GM19328 (cell line): ENCODE measurements around the gene EEPD1.
A peak's percentile ranks its signal among the peaks of the same experiment; 100 is the strongest.
"Not testable (repeated sequence)": the region's sequence is repeated elsewhere in the genome, so short reads cannot be mapped to it uniquely, and the experiment has no call there.

Experiments used
- ATAC-seq: cut with Tn5 transposase; IDR thresholded peaks from one replicate; pipeline ENCODE4 v1.9.1; 2021; ENCODE audit warnings: mild to moderate bottlenecking, moderate library complexity; ENCODE audit not compliant: unreplicated experiment

EEPD1 gene

GRCh38 chr7:36128448-36129047 is 24.5 kb upstream of the EEPD1 start:
- no peak for ATAC-seq

- ATAC-seq, result no peak
These were observed 24.0 kb upstream of the EEPD1 start for GRCh38 chr7:36129048-36129534.

GRCh38 chr7:36130236-36130945 is 22.7 kb upstream of the EEPD1 start:
- ATAC-seq, result no peak

- ATAC-seq, result no peak
These were observed 22.0 kb upstream of the EEPD1 start for GRCh38 chr7:36131026-36131425.

DNA sequence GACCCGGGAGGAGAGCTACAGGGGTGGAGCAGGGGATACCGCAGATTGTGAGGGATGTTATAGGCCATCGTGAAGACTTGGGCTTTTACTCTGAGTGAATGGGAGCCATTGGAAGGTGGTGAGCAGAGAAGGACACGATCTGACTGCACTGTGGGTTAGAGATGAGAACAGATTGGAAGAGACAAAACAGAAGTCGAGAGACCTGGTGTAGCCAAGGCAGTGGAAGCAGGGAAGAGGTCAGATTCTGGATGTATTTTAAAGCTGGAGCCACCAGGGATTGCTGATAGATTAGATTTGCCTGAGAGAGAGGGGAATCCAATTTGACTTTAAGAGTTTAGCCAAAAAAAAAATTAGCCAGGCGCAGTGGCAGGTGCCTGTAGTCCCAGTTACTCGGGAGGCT is 21.6 kb upstream of the EEPD1 start:
- ATAC-seq, result no peak

- ATAC-seq, result no peak
These were observed 21.0 kb upstream of the EEPD1 start for GRCh38 chr7:36132012-36132411.

DNA sequence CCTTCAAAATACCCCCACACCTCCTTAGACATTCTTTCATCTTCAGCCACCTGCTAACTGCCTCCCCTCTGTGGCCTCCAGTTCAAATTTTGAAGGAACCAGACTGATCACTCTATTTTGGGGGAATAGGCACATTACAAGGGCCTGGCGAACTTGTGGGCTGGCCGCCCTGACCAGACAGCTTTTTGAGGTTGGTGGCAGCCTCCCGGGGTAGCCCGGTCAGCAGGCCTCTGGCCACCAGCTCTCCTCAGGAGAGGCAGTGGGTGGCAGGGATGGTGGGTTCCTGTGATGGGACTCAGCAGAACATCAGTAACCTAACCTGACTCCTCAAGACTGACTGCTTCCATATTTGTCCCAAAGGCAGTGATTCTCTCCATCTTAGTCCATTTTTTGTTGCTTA is 17.4 kb upstream of the EEPD1 start:
- no peak for ATAC-seq

DNA sequence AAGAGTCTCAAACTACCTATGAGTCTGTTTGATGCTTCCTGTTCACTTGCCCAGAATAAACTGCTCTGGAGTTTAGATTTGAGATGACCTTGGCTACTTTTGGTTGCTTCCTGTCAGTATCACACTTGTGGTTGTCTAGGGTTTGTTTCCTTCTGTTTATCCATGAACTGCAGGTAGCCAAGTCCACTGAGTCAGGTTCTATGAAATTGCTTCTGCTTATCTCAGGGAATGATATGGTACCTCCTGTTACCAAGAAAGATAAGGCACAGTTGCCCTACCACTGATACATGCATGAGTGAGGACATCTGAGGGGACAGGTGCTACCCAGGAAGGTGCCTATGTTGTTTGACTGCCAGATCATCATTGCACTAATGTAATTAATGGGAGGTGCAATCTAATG is 15.8 kb upstream of the EEPD1 start:
- no peak for ATAC-seq

GRCh38 chr7:36137754-36138153 is 15.3 kb upstream of the EEPD1 start:
- ATAC-seq, result no peak

DNA sequence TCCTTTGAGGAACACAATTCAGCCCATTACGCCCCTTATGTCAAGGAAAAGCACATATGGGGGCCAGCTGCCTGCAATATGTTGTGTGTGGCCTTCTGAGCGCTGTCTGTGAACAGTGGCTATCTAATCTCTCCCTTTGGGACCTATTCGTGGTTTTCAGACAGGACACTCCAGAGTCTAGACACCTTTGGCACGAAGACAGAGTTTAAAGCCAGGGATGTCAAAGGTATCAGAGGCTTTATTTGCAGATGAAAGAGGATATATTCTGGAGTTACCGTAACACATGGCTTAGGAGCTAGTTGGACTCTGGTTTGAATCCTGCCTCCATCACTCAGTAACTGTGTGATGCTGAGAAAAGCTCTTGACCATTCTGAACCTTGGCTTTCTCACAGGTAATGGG is 14.8 kb upstream of the EEPD1 start:
- no peak for ATAC-seq

DNA sequence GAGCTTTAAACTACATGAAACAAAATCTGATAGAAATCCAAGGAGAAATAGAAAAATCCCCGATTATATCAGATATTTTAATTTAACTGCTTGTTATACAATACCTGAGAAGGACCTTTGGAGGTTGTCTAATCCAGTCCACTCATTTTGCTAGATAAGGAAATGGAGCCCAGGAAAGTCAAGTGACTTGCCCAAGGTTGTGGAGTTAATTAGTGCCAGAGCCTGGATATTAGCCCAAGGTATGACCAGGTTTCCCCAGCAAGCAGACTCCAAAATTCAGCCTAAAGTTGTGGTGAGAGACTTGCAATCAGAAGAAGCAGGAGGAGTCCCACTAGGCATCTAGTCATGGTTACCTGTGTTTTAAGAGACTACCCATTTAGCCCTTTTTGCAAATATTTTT is 11.7 kb upstream of the EEPD1 start:
- ATAC-seq, result no peak

- no peak for ATAC-seq
These were observed 11.2 kb upstream of the EEPD1 start for GRCh38 chr7:36141850-36142249.

- no peak for ATAC-seq
These were observed 8.9 kb upstream of the EEPD1 start for GRCh38 chr7:36144189-36144588.

- no peak for ATAC-seq
These were observed 7.4 kb upstream of the EEPD1 start for GRCh38 chr7:36145686-36146085.

DNA sequence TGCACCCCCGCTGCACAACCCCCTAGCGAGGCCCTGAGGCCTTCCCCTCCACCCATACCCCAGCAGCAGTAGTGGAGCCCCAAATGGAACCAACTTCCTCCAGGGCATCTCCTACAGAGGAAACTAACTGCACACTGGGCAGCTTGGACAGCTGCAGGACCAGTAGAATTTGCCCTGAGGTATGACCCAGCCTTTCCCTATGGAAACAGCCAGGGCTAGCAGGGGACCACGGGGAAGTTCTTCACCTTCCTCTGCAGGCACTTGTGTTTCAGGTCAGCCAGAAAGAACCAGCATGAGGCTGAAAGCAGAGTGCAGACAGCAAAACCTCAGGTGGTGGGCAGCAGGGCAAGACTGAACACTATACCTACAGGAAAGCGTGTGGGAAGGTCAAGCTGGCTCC is 5.7 kb upstream of the EEPD1 start:
- ATAC-seq, result no peak

GRCh38 chr7:36148422-36149065 is 4.5 kb upstream of the EEPD1 start:
- ATAC-seq, result no peak

DNA sequence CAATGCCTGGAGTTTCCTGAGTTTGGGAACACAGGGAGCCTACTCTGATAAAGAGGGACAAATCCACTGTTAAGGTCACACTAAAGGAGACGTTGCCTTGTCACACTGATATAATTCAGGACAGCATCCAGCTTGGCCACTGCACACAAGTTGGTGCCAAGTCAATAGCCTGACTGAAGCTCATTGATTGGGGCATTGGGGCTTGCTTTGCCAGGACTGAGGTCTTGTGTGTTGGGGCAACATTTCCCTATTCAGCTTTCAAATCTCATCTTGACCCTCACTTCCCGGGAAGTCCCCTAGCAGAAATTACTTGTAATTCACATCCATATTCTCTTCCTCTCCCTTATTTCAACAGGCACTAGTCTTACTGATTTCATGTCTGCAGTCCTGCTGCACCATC is 3.8 kb upstream of the EEPD1 start:
- not testable (repeated sequence) for ATAC-seq

DNA sequence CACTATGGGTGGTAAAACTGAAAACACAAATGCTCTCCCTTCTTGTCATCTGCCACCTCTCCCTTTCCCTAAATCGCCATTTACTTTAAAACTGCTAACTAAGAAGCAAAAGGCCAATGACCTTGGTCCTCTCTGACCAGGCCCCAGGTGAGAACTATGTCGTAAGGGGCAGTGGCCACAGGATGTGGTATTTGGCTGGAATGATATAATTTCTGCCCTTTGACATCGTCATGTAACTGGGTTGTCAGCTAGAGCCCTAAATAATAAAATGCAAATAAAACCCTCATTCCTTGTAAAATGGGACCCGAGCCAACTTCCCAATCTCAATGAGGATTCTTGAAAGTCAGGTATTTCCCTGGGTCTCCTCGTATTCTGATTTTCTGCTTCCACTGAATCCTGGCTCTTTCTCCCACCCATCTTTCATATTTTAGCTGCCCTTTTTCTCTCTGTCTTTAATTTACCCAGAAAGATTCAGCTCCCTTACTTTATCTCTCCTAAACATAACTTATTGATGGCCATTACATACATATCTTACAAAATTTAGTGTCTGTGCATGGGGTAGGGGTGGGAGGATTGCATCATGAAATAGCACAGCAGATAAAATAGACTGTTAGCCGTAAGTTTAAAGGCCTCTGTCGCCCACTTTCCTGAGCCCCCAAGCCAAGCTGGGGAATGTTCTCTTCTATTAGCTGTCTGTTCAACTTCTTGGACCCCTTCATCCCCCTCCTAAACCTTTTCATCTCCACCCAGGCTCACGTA is 3.2 kb upstream of the EEPD1 start:
- ATAC-seq, result no peak

- ATAC-seq, result no peak
These were observed 916 bp upstream of the EEPD1 start for GRCh38 chr7:36151921-36152755.

DNA sequence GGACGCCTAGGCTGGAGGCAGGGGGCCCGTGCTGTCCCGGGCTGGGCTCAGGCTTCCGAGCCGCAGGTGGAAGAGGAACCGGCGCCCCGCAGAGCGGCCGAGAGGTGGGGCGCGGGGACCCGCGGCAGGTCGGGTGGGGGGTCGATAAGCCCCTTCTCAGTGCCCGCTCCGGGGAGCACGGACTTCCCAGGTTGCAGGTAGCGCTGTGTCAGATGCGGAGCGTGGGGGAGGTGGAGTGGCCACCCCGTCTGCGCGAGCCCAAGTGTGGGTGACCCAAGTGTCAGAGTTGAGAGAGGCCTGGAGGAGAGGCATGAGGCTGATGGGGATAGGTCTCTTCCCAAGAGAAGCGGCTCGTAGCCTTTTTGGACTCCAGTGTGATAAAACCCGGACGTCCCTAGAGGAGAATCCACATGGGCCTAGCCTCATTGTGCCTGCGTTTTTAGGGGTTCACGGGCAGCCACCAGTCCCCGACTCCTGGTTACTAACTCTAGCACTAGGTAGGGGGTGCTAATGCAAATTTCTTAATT is 580 bp downstream of the EEPD1 start:
- ATAC-seq, result peak; percentile 4
